ENCODE results near the gene TPCN2. TPM values are rescaled to one million over a fixed set of nuclear protein-coding genes. Genes with fewer than 3 reads are reported as not detected.

TPCN2 gene
- total RNA-seq, 2 donors from 2014 or later: 17.6 to 31.0 TPM

DNA sequence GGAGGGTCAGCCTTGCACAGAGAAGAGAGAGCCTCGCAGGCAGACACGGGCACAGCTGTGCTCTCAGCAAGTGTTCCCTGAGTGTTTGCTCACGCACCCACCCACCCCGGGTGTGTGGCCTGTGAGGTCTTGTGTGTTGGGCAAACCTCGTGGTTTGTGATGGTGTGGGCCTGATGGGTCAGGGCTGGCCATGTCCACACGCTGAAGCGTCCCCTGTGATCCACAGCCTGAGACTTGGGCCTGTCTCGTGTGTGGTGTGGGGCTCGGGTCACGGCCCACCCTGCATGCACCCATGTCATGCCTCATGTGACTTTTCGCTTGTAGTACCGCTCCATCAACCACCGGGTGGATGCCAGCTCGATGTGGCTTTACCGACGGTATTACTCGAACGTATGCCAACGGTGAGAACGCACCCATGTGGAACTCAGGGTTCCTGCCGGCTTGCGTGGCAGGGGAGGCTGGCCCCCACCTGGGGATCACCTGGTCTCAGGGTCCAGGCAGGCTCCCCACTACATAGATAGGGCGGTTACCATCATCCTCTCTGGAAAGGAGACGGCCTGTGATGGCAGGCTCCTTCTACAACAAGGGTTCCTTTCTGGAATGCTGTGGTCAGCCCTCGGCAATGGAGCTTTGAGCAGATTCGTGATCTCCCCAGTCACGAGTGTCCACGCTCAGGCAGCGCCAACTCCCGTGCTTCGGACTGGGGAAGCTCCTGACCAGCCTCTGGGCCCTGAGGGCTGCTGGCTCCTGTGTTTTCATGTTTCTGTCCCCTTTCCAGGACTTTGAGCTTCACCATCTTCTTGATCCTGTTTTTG lies 5.9 kb downstream of the TPCN2 start:
- H3K27me3 ChIP-seq (replicated peaks; ENCODE audit: insufficient read depth): no peaks in the 10 kb centered on the region
- DNase-seq (ENCODE audit: low spot score): no peak
- TF ChIP-seq POLR2AphosphoS5 (IDR thresholded peaks at IDR 0.05): no peak
- TF ChIP-seq POLR2A (IDR thresholded peaks at IDR 0.05): no peak
- TF ChIP-seq, protein P1, sequence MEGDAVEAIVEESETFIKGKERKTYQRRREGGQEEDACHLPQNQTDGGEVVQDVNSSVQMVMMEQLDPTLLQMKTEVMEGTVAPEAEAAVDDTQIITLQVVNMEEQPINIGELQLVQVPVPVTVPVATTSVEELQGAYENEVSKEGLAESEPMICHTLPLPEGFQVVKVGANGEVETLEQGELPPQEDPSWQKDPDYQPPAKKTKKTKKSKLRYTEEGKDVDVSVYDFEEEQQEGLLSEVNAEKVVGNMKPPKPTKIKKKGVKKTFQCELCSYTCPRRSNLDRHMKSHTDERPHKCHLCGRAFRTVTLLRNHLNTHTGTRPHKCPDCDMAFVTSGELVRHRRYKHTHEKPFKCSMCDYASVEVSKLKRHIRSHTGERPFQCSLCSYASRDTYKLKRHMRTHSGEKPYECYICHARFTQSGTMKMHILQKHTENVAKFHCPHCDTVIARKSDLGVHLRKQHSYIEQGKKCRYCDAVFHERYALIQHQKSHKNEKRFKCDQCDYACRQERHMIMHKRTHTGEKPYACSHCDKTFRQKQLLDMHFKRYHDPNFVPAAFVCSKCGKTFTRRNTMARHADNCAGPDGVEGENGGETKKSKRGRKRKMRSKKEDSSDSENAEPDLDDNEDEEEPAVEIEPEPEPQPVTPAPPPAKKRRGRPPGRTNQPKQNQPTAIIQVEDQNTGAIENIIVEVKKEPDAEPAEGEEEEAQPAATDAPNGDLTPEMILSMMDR (IDR thresholded peaks at IDR 0.05): no peak
- intact Hi-C loops (cut with DNase I): loop anchor here (5.0 kb wide), 1 partner anchor 33 kb away; no protein-coding TSS in a partner anchor
- H3K27ac ChIP-seq: no peak overlapping the region
- no peak overlapping the region for H3K4me3 ChIP-seq
- H3K9me3 ChIP-seq: no peaks in the 10 kb centered on the region
- no peaks in the 10 kb centered on the region for H3K36me3 ChIP-seq
- 86% methylated on average over 31 of the region's 31 CpGs for WGBS
- H3K4me1 ChIP-seq (replicated peaks): peaks cover 14% of the 10 kb centered on the region

DNA sequence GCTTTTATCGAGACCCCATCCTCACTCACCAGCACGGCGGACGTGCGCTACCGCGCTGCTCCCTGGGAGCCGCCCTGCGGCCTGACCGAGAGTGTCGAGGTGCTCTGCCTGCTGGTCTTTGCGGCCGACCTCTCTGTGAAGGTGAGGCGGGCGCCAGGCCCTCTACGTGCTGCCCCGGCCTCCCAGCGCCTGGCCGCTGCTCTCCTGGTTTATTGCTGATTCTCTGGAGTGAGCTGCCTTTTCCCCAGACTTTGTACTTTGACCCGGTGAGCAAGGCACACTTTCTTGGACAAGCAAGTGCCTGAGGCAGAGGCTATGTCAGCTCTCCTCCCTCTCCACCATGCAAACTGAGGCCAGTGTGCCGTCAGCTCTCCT lies 6.5 kb downstream of the TPCN2 start:
- 83% methylated on average over 21 of the region's 21 CpGs for WGBS
- Histone ChIP-seq H3K27ac (no peak overlapping the region), H3K4me1 (replicated peaks) (peaks cover 11% of the 10 kb centered on the region), H3K9me3 (no peaks in the 10 kb centered on the region), H3K36me3 (no peaks in the 10 kb centered on the region), H3K4me3 (no peak overlapping the region), H3K27me3 (replicated peaks; ENCODE audit: insufficient read depth) (no peaks in the 10 kb centered on the region)
- intact Hi-C loops (cut with DNase I): no loop called here
- no peak for DNase-seq (ENCODE audit: low spot score)
- TF ChIP-seq, protein P1 (IDR thresholded peaks at IDR 0.05): no peak
- TF ChIP-seq POLR2AphosphoS5 (IDR thresholded peaks at IDR 0.05): no peak
- TF ChIP-seq POLR2A (IDR thresholded peaks at IDR 0.05): no peak

DNA sequence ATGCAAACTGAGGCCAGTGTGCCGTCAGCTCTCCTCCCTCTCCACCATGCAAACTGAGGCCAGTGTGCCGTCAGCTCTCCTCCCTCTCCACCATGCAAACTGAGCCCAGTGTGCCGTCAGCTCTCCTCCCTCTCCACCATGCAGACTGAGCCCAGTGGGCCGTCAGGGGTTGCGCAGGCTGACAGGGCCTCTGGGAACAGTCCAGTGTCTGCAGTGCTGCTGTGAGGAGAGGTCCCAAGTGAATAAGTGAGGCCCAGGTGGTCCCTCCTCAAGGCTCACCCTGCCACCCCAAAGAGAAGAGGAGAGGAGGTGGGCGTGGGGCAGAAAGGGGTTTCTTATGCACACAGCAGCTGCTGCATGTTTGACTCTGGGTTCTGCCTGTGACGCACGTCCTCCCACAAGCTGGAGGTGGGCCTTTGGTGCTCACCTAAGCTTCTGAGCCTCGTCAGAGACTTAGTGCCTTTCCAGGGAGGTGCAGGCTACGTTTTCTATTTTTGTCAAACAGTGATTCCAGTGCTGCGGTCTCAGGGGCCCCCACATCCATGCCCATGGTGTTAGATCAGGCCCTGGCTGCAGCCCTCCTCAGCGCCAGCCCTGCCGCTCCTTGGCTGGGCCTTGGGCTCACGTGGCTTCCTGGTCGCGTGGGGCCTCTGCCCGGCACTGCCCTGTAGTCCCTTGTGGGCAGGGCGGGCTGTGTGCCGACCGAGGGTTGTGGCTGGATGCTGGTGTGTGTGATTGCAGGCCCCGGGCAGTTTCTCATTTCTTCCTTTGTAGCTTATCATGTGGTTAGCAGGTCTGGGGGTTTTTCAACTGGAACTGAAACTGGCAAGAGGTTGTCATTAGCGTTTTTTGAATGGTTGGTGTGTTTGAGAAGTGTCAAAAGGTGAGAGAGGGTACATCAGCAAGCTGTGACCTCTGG lies 7.1 kb downstream of the TPCN2 start:
- TF ChIP-seq POLR2AphosphoS5 (IDR thresholded peaks at IDR 0.05) (no peak), POLR2A (IDR thresholded peaks at IDR 0.05) (no peak)
- TF ChIP-seq, protein P1 (IDR thresholded peaks at IDR 0.05): no peak
- no peaks in the 10 kb centered on the region for H3K27me3 ChIP-seq (replicated peaks; ENCODE audit: insufficient read depth)
- no peaks in the 10 kb centered on the region for H3K9me3 ChIP-seq
- intact Hi-C loops (cut with DNase I): no loop called here
- no peaks in the 10 kb centered on the region for H3K36me3 ChIP-seq
- peaks cover 7% of the 10 kb centered on the region for H3K4me1 ChIP-seq (replicated peaks)
- no peak overlapping the region for H3K4me3 ChIP-seq
- H3K27ac ChIP-seq: no peak overlapping the region
- DNase-seq (ENCODE audit: low spot score): no peak
- whole genome bisulfite sequencing: 86% methylated on average over 19 of the region's 22 CpGs

DNA sequence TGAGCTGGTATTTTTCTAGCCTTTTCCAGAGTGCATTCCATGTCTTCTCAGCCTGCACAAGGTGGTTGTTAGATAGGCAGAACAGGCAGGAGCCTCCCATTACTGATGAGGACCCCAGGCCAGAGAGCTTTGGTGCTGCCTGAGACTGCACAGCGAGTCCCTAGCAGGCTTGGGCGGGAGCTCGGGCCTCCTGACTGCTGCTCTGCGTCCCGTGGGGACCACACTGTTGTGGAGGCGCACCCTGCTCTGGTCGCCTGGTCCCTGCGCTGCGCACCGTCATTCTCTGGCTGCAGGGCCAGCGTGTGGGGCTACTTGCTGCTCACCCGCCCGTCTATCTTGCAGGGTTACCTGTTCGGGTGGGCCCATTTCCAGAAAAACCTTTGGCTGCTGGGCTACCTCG lies 8.5 kb downstream of the TPCN2 start:
- Histone ChIP-seq H3K4me3 (no peak overlapping the region), H3K36me3 (no peaks in the 10 kb centered on the region), H3K27me3 (replicated peaks; ENCODE audit: insufficient read depth) (no peaks in the 10 kb centered on the region), H3K4me1 (replicated peaks) (no peaks in the 10 kb centered on the region), H3K9me3 (no peaks in the 10 kb centered on the region), H3K27ac (no peak overlapping the region)
- intact Hi-C loops (cut with DNase I): no loop called here
- no peak for TF ChIP-seq POLR2A (IDR thresholded peaks at IDR 0.05)
- TF ChIP-seq POLR2AphosphoS5 (IDR thresholded peaks at IDR 0.05): no peak
- TF ChIP-seq, protein P1 (IDR thresholded peaks at IDR 0.05): no peak
- no peak for DNase-seq (ENCODE audit: low spot score)
- 96% methylated on average over 15 of the region's 15 CpGs for WGBS
